ENCODE data around the gene PCDHA8. TPM values are rescaled to one million over a fixed set of nuclear protein-coding genes. Genes with fewer than 3 reads are reported as not detected.
"Not testable (repeated sequence)": the region's sequence is repeated elsewhere in the genome, so short reads cannot be mapped to it uniquely, and the experiment has no call there.

The PCDHA8 gene
- total RNA-seq, 2 experiments from 2014 or later: not detected

- ATAC-seq (no peak), DNase-seq (no peak)
- Mint-ChIP-seq H3K27ac (no peak overlapping the region), H3K4me3 (peak overlapping the region; percentile 12), H3K4me1 (ENCODE audit: low read depth) (no peaks in the 10 kb centered on the region), H3K36me3 (ENCODE audit: low read depth) (no peaks in the 10 kb centered on the region), H3K9me3 (ENCODE audit: insufficient read depth) (peaks cover 15% of the 10 kb centered on the region), H3K27me3 (ENCODE audit: low read depth) (no peaks in the 10 kb centered on the region)
- ChIA-PET POLR2A (no interaction called here), CTCF (no interaction called here)
Observed at GRCh38 chr5:140835622-140836510, 5.1 kb upstream of the PCDHA8 start.

- no peak overlapping the region for H3K27ac Mint-ChIP-seq
- H3K4me1 Mint-ChIP-seq (ENCODE audit: low read depth): no peaks in the 10 kb centered on the region
- CTCF ChIA-PET: interaction anchor here (1.6 kb wide), 1 partner anchor 9 kb away, joined by 4 read pairs; no protein-coding TSS in a partner anchor
- no peak overlapping the region for H3K4me3 Mint-ChIP-seq
- no peaks in the 10 kb centered on the region for H3K27me3 Mint-ChIP-seq (ENCODE audit: low read depth)
- POLR2A ChIA-PET: no interaction called here
- DNase-seq (no peak), ATAC-seq (no peak)
- H3K9me3 Mint-ChIP-seq (ENCODE audit: insufficient read depth): peaks cover 22% of the 10 kb centered on the region
- H3K36me3 Mint-ChIP-seq (ENCODE audit: low read depth): peaks cover 5% of the 10 kb centered on the region
Observed at GRCh38 chr5:140842798-140843733, 2.1 kb downstream of the PCDHA8 start.

GRCh38 chr5:140848139-140849102 is 7.4 kb downstream of the PCDHA8 start, which contains the start of gene PCDHA9:
TSS of gene PCDHA9 (plus strand) at chr5:140848382. CDS start at chr5:140848496, 114 bp downstream.
- H3K9me3 Mint-ChIP-seq (ENCODE audit: insufficient read depth): peaks cover 10% of the 10 kb centered on the region
- ATAC-seq; H3K27ac Mint-ChIP-seq; DNase-seq; H3K27me3 Mint-ChIP-seq (ENCODE audit: low read depth); POLR2A ChIA-PET; H3K4me1 Mint-ChIP-seq (ENCODE audit: low read depth); CTCF ChIA-PET; H3K36me3 Mint-ChIP-seq (ENCODE audit: low read depth); H3K4me3 Mint-ChIP-seq: not testable (repeated sequence)

GRCh38 chr5:140849831-140850634 is 9.0 kb downstream of the PCDHA8 start:
- CTCF ChIA-PET; H3K27ac Mint-ChIP-seq; H3K27me3 Mint-ChIP-seq (ENCODE audit: low read depth); H3K36me3 Mint-ChIP-seq (ENCODE audit: low read depth); ATAC-seq; H3K4me3 Mint-ChIP-seq; POLR2A ChIA-PET; H3K9me3 Mint-ChIP-seq (ENCODE audit: insufficient read depth); H3K4me1 Mint-ChIP-seq (ENCODE audit: low read depth); DNase-seq: not testable (repeated sequence)

- no peak within 1 kb of the TSS for H3K27ac Mint-ChIP-seq
- ATAC-seq (no peak), DNase-seq (no peak)
- ChIA-PET POLR2A (no interaction called here), CTCF (no interaction called here)
- H3K27me3 Mint-ChIP-seq (ENCODE audit: low read depth): peaks cover 2% of the 10 kb centered on the region
- peaks cover 15% of the 10 kb centered on the region for H3K9me3 Mint-ChIP-seq (ENCODE audit: insufficient read depth)
- H3K4me3 Mint-ChIP-seq: peak within 1 kb of the TSS; percentile 18
- no peaks in the 10 kb centered on the region for H3K4me1 Mint-ChIP-seq (ENCODE audit: low read depth)
- peaks cover 3% of the 10 kb centered on the region for H3K36me3 Mint-ChIP-seq (ENCODE audit: low read depth)
Observed at GRCh38 chr5:140855772-140856674, 15.0 kb downstream of the PCDHA8 start, which contains the start of gene PCDHA10. TSS of gene PCDHA10 (plus strand) at chr5:140855897. CDS start at chr5:140856049, 152 bp downstream.

- Mint-ChIP-seq H3K27me3 (ENCODE audit: low read depth) (peaks cover 2% of the 10 kb centered on the region), H3K27ac (no peak overlapping the region), H3K4me1 (ENCODE audit: low read depth) (no peaks in the 10 kb centered on the region), H3K9me3 (ENCODE audit: insufficient read depth) (peaks cover 21% of the 10 kb centered on the region), H3K36me3 (ENCODE audit: low read depth) (peaks cover 3% of the 10 kb centered on the region), H3K4me3 (no peak overlapping the region)
- ATAC-seq (no peak), DNase-seq (no peak)
- CTCF ChIA-PET: no interaction called here
- POLR2A ChIA-PET: no interaction called here
Observed at GRCh38 chr5:140857177-140857986, 16.4 kb downstream of the PCDHA8 start.

GRCh38 chr5:140857987-140858240 is 16.9 kb downstream of the PCDHA8 start:
- no peak overlapping the region for H3K4me3 Mint-ChIP-seq
- peaks cover 24% of the 10 kb centered on the region for H3K9me3 Mint-ChIP-seq (ENCODE audit: insufficient read depth)
- H3K4me1 Mint-ChIP-seq (ENCODE audit: low read depth): no peaks in the 10 kb centered on the region
- ChIA-PET CTCF (no interaction called here), POLR2A (no interaction called here)
- DNase-seq (no peak), ATAC-seq (no peak)
- peaks cover 2% of the 10 kb centered on the region for H3K27me3 Mint-ChIP-seq (ENCODE audit: low read depth)
- H3K36me3 Mint-ChIP-seq (ENCODE audit: low read depth): peaks cover 3% of the 10 kb centered on the region
- H3K27ac Mint-ChIP-seq: no peak overlapping the region

- Mint-ChIP-seq H3K27me3 (ENCODE audit: low read depth) (no peaks in the 10 kb centered on the region), H3K4me1 (ENCODE audit: low read depth) (no peaks in the 10 kb centered on the region), H3K27ac (no peak overlapping the region), H3K4me3 (no peak overlapping the region), H3K36me3 (ENCODE audit: low read depth) (no peaks in the 10 kb centered on the region), H3K9me3 (ENCODE audit: insufficient read depth) (peaks cover 15% of the 10 kb centered on the region)
- CTCF ChIA-PET: no interaction called here
- no peak for ATAC-seq
- POLR2A ChIA-PET: no interaction called here
- no peak for DNase-seq
Observed at GRCh38 chr5:140862441-140863295, 21.7 kb downstream of the PCDHA8 start.

Measured in activated CD8-positive, alpha-beta T cell treated with anti-CD3 and anti-CD28 coated beads, Interleukin-2, amount 10 ng/mL, durations not matched to agents 7 days and 5 days (primary cell).